Skin epidermis (tissue), 12 donors: Measurements from ENCODE around the gene COX6A1.

ENCODE experiments used
- H3K27ac ChIP-seq, 21 experiments: fragments of 200-600 bp; sonication (generic) in 11 of 21; one replicate each; pipeline ENCODE4 v1.5.0; 2020; ENCODE audit warnings: mild to moderate bottlenecking in 3 of 21, inconsistent platforms in 2 of 21, moderate library complexity in 2 of 21
- H3K4me3 ChIP-seq, 7 experiments: fragments of 200-600 bp; sonication (generic) in 2 of 7; one replicate each; pipeline ENCODE4 v1.5.0; 2020; ENCODE audit warnings: inconsistent platforms in 2 of 7, mild to moderate bottlenecking in 2 of 7, moderate library complexity in 1 of 7

The COX6A1 gene

DNA sequence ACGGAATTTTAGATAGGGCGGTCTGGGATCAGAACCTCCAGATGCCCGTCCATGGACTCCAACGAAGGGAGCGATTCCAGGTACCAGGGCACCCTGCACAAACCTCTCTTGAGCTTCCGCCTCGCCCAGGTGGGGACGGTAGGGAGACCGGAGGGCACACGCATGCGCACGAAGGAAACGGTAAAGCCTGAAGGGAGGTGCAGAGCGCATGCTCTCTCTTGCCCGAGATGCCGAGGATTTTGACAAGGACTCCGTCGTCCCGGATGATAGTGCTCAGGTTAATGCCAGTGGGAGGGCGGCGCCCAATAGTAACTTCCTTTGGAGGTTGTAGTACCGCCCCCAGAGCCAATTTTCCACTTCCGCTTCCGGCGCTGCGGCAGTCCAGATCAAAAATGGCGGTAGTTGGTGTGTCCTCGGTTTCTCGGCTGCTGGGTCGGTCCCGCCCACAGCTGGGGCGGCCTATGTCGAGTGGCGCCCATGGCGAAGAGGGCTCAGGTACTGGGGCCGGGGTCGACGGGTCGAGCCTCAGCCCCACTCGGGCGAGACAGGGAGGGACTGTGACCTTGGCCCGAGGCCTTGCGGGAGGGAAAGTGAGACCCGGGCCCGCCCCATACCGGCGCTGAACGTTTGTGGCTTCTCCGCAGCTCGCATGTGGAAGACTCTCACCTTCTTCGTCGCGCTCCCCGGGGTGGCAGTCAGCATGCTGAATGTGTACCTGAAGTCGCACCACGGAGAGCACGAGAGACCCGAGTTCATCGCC lies at the start of gene COX6A1:
Gene COX6A1 (plus strand): TSS at position 379 of the 760 bp plus-strand sequence. CDS start 14 bp downstream, at position 393.
- Histone ChIP-seq H3K4me3 (peak within 1 kb of the TSS; percentile 53 to 93 (median 80)), H3K27ac (peak within 1 kb of the TSS in 20 of 21 experiments; percentile 70 to 92 (median 86))

DNA sequence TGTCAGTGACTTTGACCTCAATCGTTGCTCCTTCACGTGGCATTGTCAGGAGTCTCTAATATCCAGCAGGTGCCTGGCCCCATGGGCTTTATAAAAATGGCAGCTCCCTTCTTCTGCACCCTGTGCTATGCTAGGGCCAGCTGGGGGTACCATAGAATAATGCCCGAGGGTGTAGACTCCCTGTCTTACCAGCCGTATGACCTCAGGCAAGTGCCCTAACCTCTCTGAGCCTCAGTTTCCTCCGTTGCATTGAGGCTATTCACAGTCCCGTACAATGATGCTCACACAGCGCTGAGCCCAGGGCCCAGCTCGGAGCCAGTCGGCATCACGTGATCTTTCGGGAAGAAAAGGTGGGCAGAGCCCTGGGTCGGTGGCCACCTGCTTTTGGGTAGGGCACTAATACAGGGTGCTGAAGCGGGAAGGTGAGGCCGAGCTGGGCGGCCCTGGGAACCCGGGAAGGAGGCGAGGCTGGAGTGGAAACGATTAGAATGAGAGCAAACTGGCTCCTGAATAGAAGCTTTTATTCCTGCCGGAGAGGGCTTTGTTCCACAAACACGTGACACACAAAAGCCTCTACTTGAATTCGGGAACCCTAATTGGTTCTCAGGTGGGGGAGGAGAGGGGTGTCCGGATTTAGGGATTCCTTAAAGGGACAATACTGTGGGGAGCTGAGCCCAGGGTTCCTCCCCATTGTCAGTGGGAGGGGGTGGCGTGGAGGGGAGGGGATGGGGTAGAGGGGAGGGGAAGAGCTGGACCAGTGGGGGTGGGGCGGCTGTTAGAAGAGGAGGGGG lies 49.0 kb upstream of the COX6A1 start:
- H3K4me3 ChIP-seq = peak overlapping the region in 1 of 7 experiments; percentile 26
- no peak overlapping the region for H3K27ac ChIP-seq

DNA sequence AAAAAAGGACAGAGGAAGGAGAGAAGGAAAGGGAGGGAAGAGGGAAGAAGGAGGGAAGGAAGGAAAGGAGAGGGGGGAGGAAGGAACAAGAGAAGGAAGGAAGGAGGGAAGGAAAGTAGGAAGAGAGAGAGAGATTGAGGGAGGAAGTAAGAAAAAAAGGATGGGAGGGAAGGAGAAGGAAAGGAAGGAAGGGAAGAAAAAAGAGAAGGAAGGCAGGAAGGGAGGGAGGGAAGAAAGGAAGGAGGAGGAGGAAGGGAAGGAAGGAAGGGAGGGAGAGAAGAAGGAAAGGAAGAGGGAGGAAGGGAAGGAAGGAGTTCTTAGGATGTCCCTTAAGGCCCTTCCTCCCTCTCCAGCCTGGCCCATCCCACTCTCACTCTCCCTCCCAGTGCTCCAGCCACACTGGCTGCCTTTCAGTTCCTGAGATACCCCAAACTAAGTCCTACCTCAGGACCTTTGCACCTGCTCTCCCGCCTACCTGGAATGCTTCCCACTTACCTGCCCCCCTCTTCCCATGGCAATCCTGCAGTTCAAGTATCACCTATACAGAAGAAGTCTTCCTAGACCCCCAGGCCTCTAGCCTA lies 47.3 kb upstream of the COX6A1 start:
- H3K4me3 ChIP-seq = no peak overlapping the region
- H3K27ac ChIP-seq = no peak overlapping the region

DNA sequence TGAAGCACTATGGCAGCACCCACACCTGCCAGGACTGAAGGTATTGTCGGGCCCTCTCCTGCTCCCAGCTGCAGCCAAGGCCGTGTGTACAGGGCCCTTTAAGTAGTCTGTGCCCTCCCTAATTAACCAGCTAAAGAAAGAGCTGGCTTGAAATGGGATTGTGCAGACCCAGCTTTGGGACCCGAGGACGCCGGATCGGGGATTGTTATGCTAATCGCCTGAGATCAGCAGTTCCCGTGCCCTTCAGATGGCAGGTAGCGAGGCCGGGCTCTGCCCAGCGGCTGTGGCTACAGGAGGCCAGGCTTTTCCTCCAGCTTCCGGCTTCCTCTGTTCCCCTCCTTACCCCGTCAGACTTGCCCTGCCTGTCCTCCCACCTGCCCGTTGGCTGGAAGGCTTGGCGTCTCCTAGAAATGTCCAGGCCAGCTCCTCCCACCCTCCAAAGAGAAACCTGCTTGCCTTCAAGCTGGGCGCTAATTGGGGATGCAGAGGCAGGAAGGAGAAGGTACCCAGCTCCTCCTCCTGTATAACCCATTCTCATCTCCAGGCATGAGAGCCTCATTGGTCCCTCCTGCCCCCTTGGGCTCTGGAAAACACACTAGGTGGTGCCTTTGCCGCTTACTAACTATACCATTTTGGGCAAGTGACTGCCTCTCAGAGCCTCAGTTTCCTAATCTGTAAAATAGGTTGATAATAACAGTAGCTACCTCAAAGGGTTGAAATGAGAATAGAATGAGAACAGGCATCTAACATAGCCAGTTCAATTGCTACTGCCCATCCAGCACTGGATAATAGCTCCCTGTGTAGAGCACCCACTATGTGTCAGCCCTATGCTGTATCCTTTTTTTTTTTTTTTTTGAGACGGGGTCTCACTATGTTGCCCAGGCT lies 43.2 kb upstream of the COX6A1 start:
- peak overlapping the region in 8 of 21 experiments; percentile 16 to 60 (median 38) for H3K27ac ChIP-seq
- no peak overlapping the region for H3K4me3 ChIP-seq

DNA sequence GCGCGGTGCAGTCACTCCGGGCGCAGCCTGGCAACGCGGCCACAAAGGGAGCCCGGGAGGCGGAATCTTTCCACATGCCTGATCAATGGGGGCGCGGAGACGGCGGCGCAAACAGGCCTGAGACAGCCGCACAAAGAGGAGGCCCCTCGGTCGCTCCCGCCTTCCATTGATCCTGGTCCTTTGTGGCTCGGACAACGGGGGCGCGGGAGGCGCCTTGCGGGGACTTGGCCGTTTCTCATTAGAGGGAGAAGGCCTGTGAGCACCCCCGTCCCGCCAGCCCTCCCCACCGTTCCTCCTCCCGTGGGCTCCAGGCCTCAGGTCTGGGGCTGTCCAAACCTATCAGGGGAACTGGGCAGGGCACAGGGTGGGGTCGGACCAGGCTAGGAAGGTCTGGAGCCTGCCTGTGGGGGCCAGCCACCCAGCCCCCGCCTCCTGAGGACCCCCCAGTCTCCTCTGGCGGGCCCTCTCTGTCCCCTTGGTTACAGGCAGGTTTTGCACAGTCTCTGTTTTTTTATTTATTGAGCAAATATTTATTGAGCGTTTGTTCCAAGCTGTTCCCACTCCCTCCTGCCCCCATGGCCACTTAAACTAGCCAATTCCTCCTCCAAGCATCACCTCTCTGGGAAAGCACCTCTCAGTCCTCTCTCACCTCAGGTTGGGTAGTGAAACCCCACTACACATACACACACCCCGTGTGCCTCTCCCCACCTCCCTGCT lies 39.9 kb upstream of the COX6A1 start:
- Histone ChIP-seq H3K27ac (no peak overlapping the region), H3K4me3 (no peak overlapping the region)

DNA sequence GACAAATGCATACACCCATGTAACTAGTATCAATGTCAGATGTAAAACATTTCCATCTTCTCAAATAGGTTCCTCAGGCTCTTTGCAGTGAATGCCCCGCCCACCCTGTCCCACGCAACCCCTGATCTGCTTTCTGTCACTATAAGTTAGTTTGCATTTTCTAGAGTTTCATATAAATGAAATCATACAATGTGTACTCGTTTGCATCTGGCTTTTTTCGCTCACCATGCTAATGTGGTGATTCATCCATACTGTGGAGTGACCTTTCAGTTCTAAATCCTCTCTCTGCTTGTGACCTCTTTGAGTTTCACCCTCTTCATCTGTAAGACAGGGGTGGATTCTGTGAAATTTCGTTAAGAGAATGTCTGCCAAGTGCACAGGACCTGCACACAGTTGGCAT lies 38.4 kb upstream of the COX6A1 start:
- Histone ChIP-seq H3K27ac (no peak overlapping the region), H3K4me3 (no peak overlapping the region)

DNA sequence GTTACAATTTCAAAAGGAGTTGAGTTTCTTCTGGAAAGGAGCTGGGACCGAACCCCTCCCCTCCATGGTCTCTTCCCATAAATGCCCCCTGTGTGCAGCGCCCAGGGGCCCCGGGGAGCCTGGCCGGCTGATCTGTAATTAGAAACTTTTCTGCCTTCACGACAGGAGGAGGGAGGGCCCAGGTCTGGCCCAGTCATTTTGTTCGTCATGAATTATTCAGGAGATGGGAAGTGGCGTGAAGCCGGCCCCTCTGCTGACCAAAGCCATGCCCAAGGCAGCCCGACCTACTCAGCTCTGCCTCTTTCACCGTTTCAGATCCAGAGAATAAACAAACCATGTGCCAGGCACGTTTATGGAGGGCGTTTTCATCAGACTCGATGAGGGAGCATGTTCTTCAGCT lies 35.7 kb upstream of the COX6A1 start:
- Histone ChIP-seq H3K27ac (no peak overlapping the region), H3K4me3 (no peak overlapping the region)

- Histone ChIP-seq H3K27ac (no peak overlapping the region), H3K4me3 (no peak overlapping the region)
These were observed 34.0 kb upstream of the COX6A1 start for GRCh38 chr12:120403869-120404268.

DNA sequence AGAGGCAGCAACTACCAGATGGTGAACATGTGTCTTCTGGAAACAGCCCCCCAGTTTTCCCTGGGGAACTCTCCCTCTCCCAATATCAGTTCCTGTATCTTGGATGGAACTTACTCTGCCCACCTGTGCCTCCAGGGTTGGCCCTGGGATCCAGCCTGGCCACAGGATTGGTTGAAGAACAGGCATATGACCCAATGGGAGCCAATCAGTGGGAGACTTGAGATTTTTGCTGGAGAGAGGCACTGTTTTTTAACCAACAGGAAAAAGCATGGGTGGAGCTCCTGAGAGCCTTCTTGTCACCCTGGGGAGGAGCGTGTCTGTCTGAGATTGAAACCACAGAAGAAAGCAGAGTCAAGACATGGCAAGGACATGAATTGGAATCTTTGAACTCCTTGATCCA lies 33.6 kb upstream of the COX6A1 start:
- no peak overlapping the region for H3K27ac ChIP-seq
- no peak overlapping the region for H3K4me3 ChIP-seq

DNA sequence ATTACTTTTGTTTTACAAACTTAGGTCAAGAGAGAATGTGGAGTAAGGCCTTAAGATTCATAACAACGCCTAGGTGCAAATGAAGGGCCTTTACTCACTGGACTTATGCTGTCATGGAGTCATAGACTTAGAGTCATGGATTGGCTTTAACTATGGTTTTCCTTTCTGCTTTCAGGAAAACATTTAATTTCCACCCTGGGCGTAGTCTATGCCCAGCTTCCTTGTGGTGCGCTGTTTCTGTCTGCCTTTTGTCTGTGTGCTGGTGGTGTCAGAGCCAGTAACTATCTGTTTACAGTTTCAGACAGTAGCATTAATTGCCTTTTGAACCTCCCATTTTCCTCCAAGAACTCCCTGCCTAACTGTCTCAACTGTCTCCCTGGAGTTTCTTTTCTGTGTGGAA lies 31.8 kb upstream of the COX6A1 start:
- peak overlapping the region in 1 of 21 experiments; percentile 26 for H3K27ac ChIP-seq

GRCh38 chr12:120406553-120406952 lies 31.4 kb upstream of the COX6A1 start:
- Histone ChIP-seq H3K27ac (no peak overlapping the region), H3K4me3 (no peak overlapping the region)

More for the DNA sequence above, 31.8 kb upstream of the COX6A1 start:
- no peak overlapping the region for H3K4me3 ChIP-seq

GRCh38 chr12:120408771-120409170 lies 29.1 kb upstream of the COX6A1 start:
- no peak overlapping the region for H3K27ac ChIP-seq
- no peak overlapping the region for H3K4me3 ChIP-seq

DNA sequence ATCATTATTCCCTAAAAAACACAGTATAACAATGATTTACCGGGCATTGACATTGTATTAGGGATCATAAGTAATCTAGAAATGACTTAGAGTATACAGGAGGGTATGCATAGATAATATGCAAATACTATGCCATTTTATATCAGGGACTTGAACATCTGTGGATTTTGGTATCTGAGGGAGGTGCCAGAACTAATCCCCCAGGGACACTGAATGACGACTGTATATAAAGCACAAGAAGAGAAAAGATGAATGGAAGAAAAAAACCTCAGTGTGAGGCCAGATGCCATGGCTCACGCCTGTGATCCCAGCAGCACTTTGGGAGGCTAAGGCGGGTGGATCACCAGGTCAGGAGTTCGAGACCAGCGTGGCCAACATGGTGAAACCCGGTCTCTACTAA lies 25.5 kb upstream of the COX6A1 start:
- no peak overlapping the region for H3K27ac ChIP-seq
- no peak overlapping the region for H3K4me3 ChIP-seq

DNA sequence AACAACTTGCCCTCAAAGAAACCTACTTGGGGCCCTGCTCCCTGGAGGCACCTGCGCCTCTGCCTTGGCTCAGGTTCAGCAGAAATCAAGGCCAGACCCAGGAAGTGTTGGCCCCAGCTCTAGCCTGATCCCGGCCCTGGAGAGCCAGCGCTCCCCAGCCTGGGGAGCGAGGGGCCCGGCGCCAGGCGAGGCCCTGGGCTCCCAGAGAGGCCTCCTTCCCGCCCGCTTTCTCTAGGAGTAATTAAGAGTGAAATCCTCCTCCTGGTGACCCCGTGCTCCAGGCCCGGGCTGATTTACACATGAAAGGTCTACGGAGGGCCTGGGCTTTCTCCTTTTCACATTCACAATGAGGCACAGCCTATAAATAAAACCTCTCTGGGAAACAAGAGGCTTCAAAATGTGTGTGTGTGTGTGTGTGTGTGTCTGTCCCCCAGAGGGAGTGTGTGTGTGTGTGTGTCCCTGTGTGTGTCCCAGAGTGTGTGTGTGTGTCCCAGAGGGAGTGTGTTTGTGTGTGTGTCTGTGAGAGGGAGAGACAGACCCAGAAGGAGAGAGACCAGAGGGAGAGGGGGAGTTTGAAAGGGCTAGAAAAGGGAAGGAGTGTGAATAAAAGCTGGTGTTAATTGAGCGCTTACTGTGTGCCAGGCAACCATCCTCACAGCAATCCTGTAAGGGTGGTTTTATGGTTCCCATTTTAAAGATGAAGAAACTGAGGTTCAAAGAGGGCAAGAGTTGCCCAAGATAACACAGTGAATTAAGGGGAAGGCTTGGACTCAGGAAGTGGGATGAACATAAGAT lies 23.8 kb upstream of the COX6A1 start:
- no peak overlapping the region for H3K4me3 ChIP-seq
- peak overlapping the region in 1 of 21 experiments; percentile 21 for H3K27ac ChIP-seq

GRCh38 chr12:120416490-120417216 lies 21.3 kb upstream of the COX6A1 start:
- Histone ChIP-seq H3K27ac (no peak overlapping the region), H3K4me3 (no peak overlapping the region)

DNA sequence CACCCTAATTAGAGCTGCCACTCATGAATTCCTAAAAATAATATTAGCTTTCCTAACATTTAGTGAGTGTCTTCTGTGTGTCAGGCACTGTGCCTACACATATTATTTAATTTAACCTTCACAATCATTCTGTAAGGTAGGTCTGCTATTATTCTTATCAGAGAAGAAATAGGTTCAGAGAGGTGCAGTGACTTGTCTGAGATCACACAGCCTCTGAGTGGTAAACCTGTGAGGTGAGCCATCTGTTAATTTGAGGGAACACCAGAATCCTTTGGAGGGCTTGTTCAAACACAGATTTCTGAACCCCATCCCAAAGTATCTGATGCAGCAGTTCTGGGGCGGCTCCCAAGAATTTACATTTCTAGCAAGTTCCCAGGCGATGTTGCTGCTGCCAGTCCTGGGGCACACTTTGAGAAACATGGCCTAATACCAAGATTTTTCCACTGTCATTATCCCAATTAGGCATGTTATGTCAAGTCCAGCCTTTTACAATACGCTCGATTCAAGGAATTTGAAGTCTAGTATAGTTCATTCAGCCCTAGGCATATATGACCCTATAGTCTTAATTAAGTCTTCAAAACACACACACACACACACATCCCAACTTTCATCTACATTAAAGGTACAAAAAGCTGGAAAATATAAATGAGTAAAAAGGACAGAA lies 19.9 kb upstream of the COX6A1 start:
- H3K4me3 ChIP-seq = no peak overlapping the region
- no peak overlapping the region for H3K27ac ChIP-seq

GRCh38 chr12:120421701-120422100 lies 16.2 kb upstream of the COX6A1 start:
- no peak overlapping the region for H3K4me3 ChIP-seq
- H3K27ac ChIP-seq = no peak overlapping the region
